Common myeloid progenitor, CD34-positive (primary cell): ENCODE measurements around the gene C5orf22.

Experiments used
- CTCF ChIA-PET: fragments of 350-600 bp; sonication (Branson Sonifier 250); formaldehyde crosslinking; loops from one replicate; lab custom pipeline; 2021; ENCODE audit warnings: antibody characterized with exemption; lab: Charles Lee
- POLR2A ChIA-PET: fragments of 350-600 bp; sonication (Branson Sonifier 250); formaldehyde crosslinking; loops from one replicate; lab custom pipeline; 2021; ENCODE audit warnings: antibody characterized with exemption; lab: Charles Lee
- DNase-seq, 3 donors: peaks; one replicate each; pipeline versions ENCODE4 v3.0.0 to v3.0.0-alpha.2; 2013
- H3K27ac ChIP-seq, 2 experiments: 1 replicate in 1 of 2; 2 replicates in 1 of 2; pipeline ENCODE4 v1.7.0; 2013; ENCODE audit warnings: inconsistent platforms in 2 of 2, low read length in 2 of 2, mild to moderate bottlenecking in 2 of 2, low read depth in 1 of 2, moderate library complexity in 1 of 2; ENCODE audit not compliant: severe bottlenecking in 2 of 2, insufficient read depth in 1 of 2, poor library complexity in 1 of 2
- H3K27me3 ChIP-seq, 5 experiments: replicated peaks in 2 of 5; 1 replicate in 3 of 5; 2 replicates in 2 of 5; pipeline versions ENCODE4 v1.6.1 to v1.7.0; 2013; ENCODE audit warnings: low read length in 4 of 5, mild to moderate bottlenecking in 2 of 5, moderate library complexity in 2 of 5, inconsistent platforms in 1 of 5; ENCODE audit not compliant: insufficient read depth in 5 of 5, control insufficient read depth in 4 of 5
- H3K36me3 ChIP-seq, 4 experiments: 1 replicate in 2 of 4; 2 replicates in 2 of 4; pipeline versions ENCODE4 v1.6.1 to v1.7.0; 2013; ENCODE audit warnings: low read length in 3 of 4, control low read depth in 1 of 4, mild to moderate bottlenecking in 1 of 4; ENCODE audit not compliant: control insufficient read depth in 4 of 4, insufficient read depth in 4 of 4
- H3K4me1 ChIP-seq, 4 experiments: 1 replicate in 3 of 4; 2 replicates in 1 of 4; pipeline versions ENCODE4 v1.6.1 to v1.7.1; 2013; ENCODE audit warnings: low read length in 3 of 4, mild to moderate bottlenecking in 3 of 4, control low read depth in 1 of 4, inconsistent platforms in 1 of 4, moderate library complexity in 1 of 4; ENCODE audit not compliant: control insufficient read depth in 4 of 4, insufficient read depth in 4 of 4; ENCODE audit errors: control extremely low read depth in 1 of 4
- H3K4me3 ChIP-seq, 7 experiments: 1 replicate in 4 of 7; 2 replicates in 3 of 7; pipeline versions ENCODE4 v1.5.1 to v1.7.0; 2013; ENCODE audit warnings: mild to moderate bottlenecking in 7 of 7, low read length in 6 of 7, moderate library complexity in 6 of 7, inconsistent platforms in 2 of 7, low read depth in 2 of 7, control low read depth in 1 of 7; ENCODE audit not compliant: insufficient read depth in 4 of 7, control insufficient read depth in 1 of 7; ENCODE audit errors: extremely low read depth in 1 of 7
- H3K9me3 ChIP-seq, 5 experiments: 1 replicate in 4 of 5; 2 replicates in 1 of 5; pipeline versions ENCODE4 v1.6.1 to v1.7.1; 2013; ENCODE audit warnings: low read length in 4 of 5, mild to moderate bottlenecking in 2 of 5, inconsistent platforms in 1 of 5, low read depth in 1 of 5, moderate library complexity in 1 of 5; ENCODE audit not compliant: control insufficient read depth in 4 of 5, insufficient read depth in 2 of 5; ENCODE audit errors: control extremely low read depth in 1 of 5
- WGBS: methylation state at CpG from one replicate; pipeline ENCODE4 v1.1.5; 2013; ENCODE audit not compliant: insufficient coverage; 5-methylcytosine and 5-hydroxymethylcytosine counted together

C5orf22 gene

DNA sequence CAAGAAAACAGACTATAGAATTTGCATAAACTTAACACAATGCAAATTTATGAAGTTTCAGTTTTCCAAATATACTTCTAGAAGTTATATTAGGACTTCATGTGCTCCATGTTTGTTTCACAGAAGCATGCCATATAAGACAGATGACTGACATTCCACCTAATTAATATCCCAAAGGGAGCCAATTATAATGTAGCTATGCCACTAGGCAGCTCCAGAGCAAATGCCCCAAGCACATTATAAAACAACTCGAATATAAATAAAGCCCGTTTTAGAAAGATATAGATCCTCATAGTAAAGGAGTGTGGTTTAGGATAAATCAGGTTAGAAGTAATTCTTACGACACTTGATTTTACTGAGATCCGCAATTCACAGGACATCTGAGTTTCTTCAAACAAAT lies 9.1 kb upstream of the C5orf22 start:
- H3K9me3 ChIP-seq, result no peaks in the 10 kb centered on the region
- DNase-seq, result no peak
- no CpG with 5 or more reads among the region's 4 CpGs for WGBS
- peaks cover 22 to 79% (median 56%) of the 10 kb centered on the region in 4 experiments for H3K36me3 ChIP-seq
- ChIA-PET POLR2A (no interaction called here), CTCF (interaction anchor here (0.6 to 1.5 kb wide), 3 partner anchors 8 to 554 kb away, joined by 3 read pairs; no protein-coding TSS in a partner anchor)
- H3K27me3 ChIP-seq, result no peaks in the 10 kb centered on the region
- H3K4me1 ChIP-seq, result no peaks in the 10 kb centered on the region
- no peak overlapping the region for H3K4me3 ChIP-seq
- no peak overlapping the region for H3K27ac ChIP-seq

DNA sequence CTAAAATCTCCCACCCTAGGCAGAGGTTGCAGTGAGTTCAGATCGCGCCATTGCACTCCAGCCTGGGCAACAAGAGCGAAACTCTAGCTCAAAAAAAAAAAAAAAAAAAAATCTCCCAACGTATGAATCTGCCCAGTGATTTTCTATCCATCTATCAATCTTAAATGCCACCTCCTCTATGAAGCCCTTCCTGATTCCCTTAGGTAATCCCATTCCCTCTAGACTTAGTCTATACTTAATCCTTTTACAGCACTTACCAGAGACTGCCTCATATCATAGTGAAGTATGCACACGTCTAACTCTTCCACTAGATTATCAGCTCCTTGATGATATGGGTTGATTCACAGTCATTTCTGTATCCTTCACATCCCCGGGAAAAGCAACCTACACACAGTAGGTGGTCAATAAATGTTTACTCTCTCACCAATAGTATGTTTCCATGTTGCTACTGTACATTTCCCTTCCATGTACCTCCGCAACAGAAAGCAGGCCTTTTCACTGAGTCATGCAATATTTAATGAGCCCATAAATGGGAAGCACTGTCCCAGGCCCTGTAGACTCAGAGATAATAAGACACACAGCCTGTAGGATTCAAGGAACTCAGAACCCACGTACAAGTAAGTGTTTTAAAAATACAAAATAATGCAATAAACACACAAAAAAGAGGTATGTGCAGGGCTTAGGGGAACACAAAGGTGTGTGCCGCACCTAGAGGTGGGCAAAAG lies 1.4 kb upstream of the C5orf22 start:
- peak overlapping the region in 6 of 7 experiments; percentile 79 to 99 (median 96) for H3K4me3 ChIP-seq
- no peaks in the 10 kb centered on the region for H3K27me3 ChIP-seq
- ChIA-PET CTCF (interaction anchor here (0.7 to 1.3 kb wide), 4 partner anchors 8 to 562 kb away, joined by 3 to 4 read pairs (median 3); no protein-coding TSS in a partner anchor), POLR2A (interaction anchor here (0.6 kb wide), 1 partner anchor 596 kb away, joined by 3 read pairs; no protein-coding TSS in a partner anchor)
- H3K9me3 ChIP-seq, result no peaks in the 10 kb centered on the region
- no peak for DNase-seq
- peaks cover 13 to 48% (median 41%) of the 10 kb centered on the region in 4 experiments for H3K36me3 ChIP-seq
- peak overlapping the region in 1 of 2 experiments; percentile 84 for H3K27ac ChIP-seq
- peaks cover 14 to 24% (median 22%) of the 10 kb centered on the region in 4 experiments for H3K4me1 ChIP-seq
- WGBS, result 81% methylated on average over 7 of the region's 9 CpGs

DNA sequence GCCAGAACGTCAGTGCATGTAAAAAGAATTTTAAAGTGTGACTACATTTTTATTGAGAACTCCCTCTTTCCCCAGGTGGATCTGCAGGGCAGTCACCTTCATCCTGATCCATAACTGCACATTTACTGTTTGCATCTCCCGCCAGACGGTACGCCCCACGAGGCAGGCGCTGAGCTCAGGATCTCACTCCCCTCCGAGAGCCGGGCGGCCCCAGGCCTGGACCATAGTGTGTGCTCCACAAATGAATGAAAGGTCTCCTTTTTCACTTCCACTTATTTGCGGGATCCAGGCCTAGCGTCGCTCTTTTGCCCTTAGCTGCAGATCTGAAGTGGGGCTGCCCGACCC lies 586 bp upstream of the C5orf22 start:
- ChIA-PET CTCF (interaction anchor here (0.6 to 1.1 kb wide), 7 partner anchors 9 to 561 kb away, joined by 3 to 5 read pairs (median 3); no protein-coding TSS in a partner anchor), POLR2A (no interaction called here)
- peaks cover 14 to 24% (median 22%) of the 10 kb centered on the region in 4 experiments for H3K4me1 ChIP-seq
- WGBS, result 0% methylated on average over 12 of the region's 13 CpGs
- DNase-seq, result peak in 1 of 3 donors; percentile 37
- H3K27ac ChIP-seq, result peak overlapping the region; percentile 56 to 84
- H3K27me3 ChIP-seq, result no peaks in the 10 kb centered on the region
- H3K4me3 ChIP-seq, result peak overlapping the region; percentile 79 to 99 (median 95)
- no peaks in the 10 kb centered on the region for H3K9me3 ChIP-seq
- peaks cover 15 to 44% (median 35%) of the 10 kb centered on the region in 4 experiments for H3K36me3 ChIP-seq

DNA sequence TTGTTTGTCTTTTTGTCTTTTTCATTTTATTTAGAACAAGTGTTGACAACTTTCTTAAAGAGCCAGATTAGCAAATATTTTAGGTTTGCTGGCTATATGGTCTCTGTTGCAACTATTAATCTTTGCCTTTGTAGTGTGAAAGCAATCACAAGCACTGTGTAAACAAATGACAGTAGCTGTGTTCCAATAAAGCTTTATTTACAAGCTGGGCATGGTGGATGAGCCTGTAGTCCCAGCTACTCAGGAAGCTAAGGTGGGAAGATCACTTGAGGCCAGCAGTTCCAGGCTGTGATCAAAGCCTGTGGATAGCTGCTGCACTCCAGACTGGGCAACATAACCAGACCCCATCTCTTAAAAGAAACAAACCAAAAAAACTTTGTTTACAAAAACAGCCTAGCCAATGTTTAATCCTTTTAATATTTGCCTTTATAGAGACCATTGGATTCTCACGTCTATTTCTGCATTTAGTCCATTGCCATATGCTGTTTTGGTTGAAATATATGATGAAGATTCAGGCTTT lies 2.5 kb downstream of the C5orf22 start:
- no peak for DNase-seq
- Histone ChIP-seq H3K27ac (no peak overlapping the region), H3K4me3 (no peak overlapping the region), H3K4me1 (peaks cover 14 to 24% (median 22%) of the 10 kb centered on the region in 4 experiments), H3K36me3 (peaks cover 19 to 49% (median 30%) of the 10 kb centered on the region in 4 experiments), H3K9me3 (no peaks in the 10 kb centered on the region), H3K27me3 (no peaks in the 10 kb centered on the region)
- CTCF ChIA-PET, result interaction anchor here (0.6 kb wide), 1 partner anchor 198 kb away, joined by 3 read pairs; no protein-coding TSS in a partner anchor
- WGBS, result no CpG with 5 or more reads among the region's 1 CpG
- POLR2A ChIA-PET, result no interaction called here

DNA sequence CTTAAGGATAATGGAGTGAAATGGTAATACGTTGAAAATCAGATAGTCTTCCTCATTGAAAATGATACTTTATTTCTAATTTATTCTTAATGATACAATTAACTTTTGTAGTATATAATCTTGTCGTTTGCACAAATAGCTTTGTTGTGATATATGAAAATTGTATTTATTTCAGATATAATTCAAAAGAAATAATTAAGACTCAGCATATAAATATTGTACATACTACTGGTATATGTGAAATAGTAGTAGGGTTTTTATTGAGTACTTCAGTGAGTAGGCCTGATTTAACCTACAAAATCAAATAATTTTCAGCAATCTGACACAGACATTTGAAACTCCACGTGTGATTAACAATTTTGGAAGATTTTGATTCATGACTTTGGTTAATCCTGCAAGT lies 4.8 kb downstream of the C5orf22 start:
- H3K9me3 ChIP-seq, result no peaks in the 10 kb centered on the region
- peaks cover 3 to 15% (median 10%) of the 10 kb centered on the region in 4 experiments for H3K4me1 ChIP-seq
- WGBS, result 100% methylated on average over 1 of the region's 3 CpGs
- CTCF ChIA-PET, result interaction anchor here (1.0 kb wide), 1 partner anchor 11 kb away, joined by 3 read pairs; no protein-coding TSS in a partner anchor
- no peak for DNase-seq
- no peak overlapping the region for H3K27ac ChIP-seq
- peaks cover 29 to 66% (median 43%) of the 10 kb centered on the region in 4 experiments for H3K36me3 ChIP-seq
- H3K4me3 ChIP-seq, result no peak overlapping the region
- H3K27me3 ChIP-seq, result no peaks in the 10 kb centered on the region
- POLR2A ChIA-PET, result interaction anchor here (0.6 kb wide), 1 partner anchor 852 kb away, joined by 3 read pairs; no protein-coding TSS in a partner anchor

DNA sequence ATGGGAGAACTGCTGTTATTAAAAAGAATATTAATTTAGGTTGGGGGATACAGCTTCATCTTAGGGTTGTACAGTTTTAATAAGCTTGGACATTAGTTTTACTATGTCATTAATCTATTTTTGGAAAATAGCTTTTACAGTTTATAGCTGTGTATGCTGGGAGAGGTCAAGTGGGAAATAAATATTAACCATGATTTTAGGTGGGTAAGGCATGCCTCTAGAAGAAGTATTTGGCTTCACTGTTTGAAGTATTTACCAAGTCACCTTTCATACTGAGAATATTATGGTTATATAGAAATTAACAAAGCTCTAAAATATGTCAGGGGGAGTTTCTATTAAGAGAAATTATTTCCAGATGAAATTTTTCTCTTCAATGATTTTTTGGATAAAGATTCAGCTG lies 5.2 kb downstream of the C5orf22 start:
- Histone ChIP-seq H3K9me3 (no peaks in the 10 kb centered on the region), H3K27ac (no peak overlapping the region), H3K4me1 (peaks cover 3 to 13% (median 10%) of the 10 kb centered on the region in 4 experiments), H3K4me3 (no peak overlapping the region), H3K36me3 (peaks cover 30 to 70% (median 44%) of the 10 kb centered on the region in 4 experiments), H3K27me3 (no peaks in the 10 kb centered on the region)
- POLR2A ChIA-PET, result interaction anchor here (0.5 kb wide), 1 partner anchor 11 kb away, joined by 3 read pairs; no protein-coding TSS in a partner anchor
- CTCF ChIA-PET, result interaction anchor here (1.0 to 1.1 kb wide), 2 partner anchors 10 to 23 kb away, joined by 3 read pairs; no protein-coding TSS in a partner anchor
- DNase-seq, result no peak
